Measurements from ENCODE around the gene EXOSC5.

DNA sequence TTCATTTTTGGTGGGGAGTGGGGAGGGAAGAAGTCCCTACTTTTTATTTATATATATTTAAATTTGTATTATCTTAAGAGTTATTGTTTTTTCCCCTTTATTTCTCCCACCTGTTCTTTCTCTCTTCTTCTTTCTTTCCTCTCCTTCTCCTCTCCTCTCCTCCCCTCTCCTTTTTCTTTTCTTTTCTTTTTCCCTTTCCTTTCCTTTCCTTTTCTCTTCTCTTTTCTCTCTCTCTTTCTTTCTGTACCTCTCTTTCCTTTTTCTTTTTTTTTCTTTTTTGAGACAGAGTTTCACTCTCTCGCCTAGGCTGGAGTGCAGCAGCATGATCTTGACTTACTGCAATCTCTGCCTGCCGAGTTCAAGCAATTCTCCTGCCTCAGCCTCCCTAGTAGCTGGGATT, 2.4 kb upstream of the EXOSC5 start:
- no peak for TF ChIP-seq CTCF (IDR thresholded peaks at IDR 0.05)
- TF ChIP-seq POLR2AphosphoS5 (IDR thresholded peaks at IDR 0.05; ENCODE audit: low read depth, low read length) = no peak
- TF ChIP-seq SIN3A (IDR thresholded peaks at IDR 0.05; ENCODE audit: borderline replicate concordance, insufficient read depth, low read depth, low read length) = no peak
- TF ChIP-seq, protein P1, sequence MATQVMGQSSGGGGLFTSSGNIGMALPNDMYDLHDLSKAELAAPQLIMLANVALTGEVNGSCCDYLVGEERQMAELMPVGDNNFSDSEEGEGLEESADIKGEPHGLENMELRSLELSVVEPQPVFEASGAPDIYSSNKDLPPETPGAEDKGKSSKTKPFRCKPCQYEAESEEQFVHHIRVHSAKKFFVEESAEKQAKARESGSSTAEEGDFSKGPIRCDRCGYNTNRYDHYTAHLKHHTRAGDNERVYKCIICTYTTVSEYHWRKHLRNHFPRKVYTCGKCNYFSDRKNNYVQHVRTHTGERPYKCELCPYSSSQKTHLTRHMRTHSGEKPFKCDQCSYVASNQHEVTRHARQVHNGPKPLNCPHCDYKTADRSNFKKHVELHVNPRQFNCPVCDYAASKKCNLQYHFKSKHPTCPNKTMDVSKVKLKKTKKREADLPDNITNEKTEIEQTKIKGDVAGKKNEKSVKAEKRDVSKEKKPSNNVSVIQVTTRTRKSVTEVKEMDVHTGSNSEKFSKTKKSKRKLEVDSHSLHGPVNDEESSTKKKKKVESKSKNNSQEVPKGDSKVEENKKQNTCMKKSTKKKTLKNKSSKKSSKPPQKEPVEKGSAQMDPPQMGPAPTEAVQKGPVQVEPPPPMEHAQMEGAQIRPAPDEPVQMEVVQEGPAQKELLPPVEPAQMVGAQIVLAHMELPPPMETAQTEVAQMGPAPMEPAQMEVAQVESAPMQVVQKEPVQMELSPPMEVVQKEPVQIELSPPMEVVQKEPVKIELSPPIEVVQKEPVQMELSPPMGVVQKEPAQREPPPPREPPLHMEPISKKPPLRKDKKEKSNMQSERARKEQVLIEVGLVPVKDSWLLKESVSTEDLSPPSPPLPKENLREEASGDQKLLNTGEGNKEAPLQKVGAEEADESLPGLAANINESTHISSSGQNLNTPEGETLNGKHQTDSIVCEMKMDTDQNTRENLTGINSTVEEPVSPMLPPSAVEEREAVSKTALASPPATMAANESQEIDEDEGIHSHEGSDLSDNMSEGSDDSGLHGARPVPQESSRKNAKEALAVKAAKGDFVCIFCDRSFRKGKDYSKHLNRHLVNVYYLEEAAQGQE (IDR thresholded peaks at IDR 0.05; ENCODE audit: insufficient read depth in 1 of 2, low read depth in 2 of 2, low read length in 1 of 2) = no peak

Data from Panc1 (cell line).